ENCODE results near the gene ELOB.

The ELOB gene

GRCh38 chr16:2790631-2791030 lies 13.6 kb upstream of the ELOB start:
- no peak for TF ChIP-seq CTCF (IDR thresholded peaks at IDR 0.05; ENCODE audit: low read depth, low read length)
- no peak overlapping the region for H3K4me3 ChIP-seq (replicated peaks in 1 of 2; ENCODE audit: low read depth in 2 of 2, low read length in 2 of 2)
- DNase-seq (ENCODE audit: low read depth in 2 of 2) = no peak

- no peak for TF ChIP-seq CTCF (IDR thresholded peaks at IDR 0.05; ENCODE audit: low read depth, low read length)
- no peak for DNase-seq (ENCODE audit: low read depth in 2 of 2)
- H3K4me3 ChIP-seq (replicated peaks in 1 of 2; ENCODE audit: low read depth in 2 of 2, low read length in 2 of 2) = no peak overlapping the region
These were observed 10.9 kb upstream of the ELOB start for GRCh38 chr16:2787961-2788360.

GRCh38 chr16:2787406-2787805 lies 10.3 kb upstream of the ELOB start, which contains the start of gene PRSS33:
Gene PRSS33 (minus strand): TSS chr16:2787560. CDS start chr16:2786547, 1,013 bp downstream.
- no peak for TF ChIP-seq CTCF (IDR thresholded peaks at IDR 0.05; ENCODE audit: low read depth, low read length)
- H3K4me3 ChIP-seq (replicated peaks in 1 of 2; ENCODE audit: low read depth in 2 of 2, low read length in 2 of 2) = no peak within 1 kb of the TSS
- DNase-seq (ENCODE audit: low read depth in 2 of 2) = no peak

- TF ChIP-seq CTCF (IDR thresholded peaks at IDR 0.05; ENCODE audit: low read depth, low read length) = no peak
These were observed 9.7 kb upstream of the ELOB start for GRCh38 chr16:2786826-2787151.

GRCh38 chr16:2786061-2786825 lies 9.2 kb upstream of the ELOB start:
- H3K4me3 ChIP-seq (replicated peaks in 1 of 2; ENCODE audit: low read depth in 2 of 2, low read length in 2 of 2) = no peak overlapping the region
- TF ChIP-seq CTCF (IDR thresholded peaks at IDR 0.05; ENCODE audit: low read depth, low read length) = no peak

More at GRCh38 chr16:2786826-2787151, 9.7 kb upstream of the ELOB start:
- no peak overlapping the region for H3K4me3 ChIP-seq (replicated peaks in 1 of 2; ENCODE audit: low read depth in 2 of 2, low read length in 2 of 2)
- no peak for DNase-seq (ENCODE audit: low read depth in 2 of 2)

GRCh38 chr16:2785101-2785991 lies 8.3 kb upstream of the ELOB start:
- no peak overlapping the region for H3K4me3 ChIP-seq (replicated peaks in 1 of 2; ENCODE audit: low read depth in 2 of 2, low read length in 2 of 2)
- no peak for TF ChIP-seq CTCF (IDR thresholded peaks at IDR 0.05; ENCODE audit: low read depth, low read length)

More at GRCh38 chr16:2786061-2786825, 9.2 kb upstream of the ELOB start:
- DNase-seq (ENCODE audit: low read depth in 2 of 2) = no peak

More at GRCh38 chr16:2785101-2785991, 8.3 kb upstream of the ELOB start:
- no peak for DNase-seq (ENCODE audit: low read depth in 2 of 2)
